Adrenal gland (tissue), 5 donors: ENCODE measurements around the gene RAPGEF2.
"Not testable (repeated sequence)": the region's sequence is repeated elsewhere in the genome, so short reads cannot be mapped to it uniquely, and the experiment has no call there.

ENCODE experiments used
- CTCF ChIP-seq, 6 experiments: fragments of 450-650 bp in 4 of 6; fragments of 200-600 bp in 2 of 6; sonication (generic) in 1 of 6; IDR thresholded peaks; 1 replicate in 5 of 6; 2 replicates in 1 of 6; pipeline versions ENCODE4 v1.5.1 to v1.8.0; 2016 to 2021; ENCODE audit warnings: antibody characterized with exemption in 6 of 6, mild to moderate bottlenecking in 2 of 6, moderate library complexity in 1 of 6
- POLR2A ChIP-seq, 2 donors: fragments of 450-650 bp; IDR thresholded peaks; one replicate each; pipeline ENCODE4 v1.6.1; 2017; ENCODE audit warnings: antibody characterized with exemption in 2 of 2, mild to moderate bottlenecking in 2 of 2, moderate library complexity in 1 of 2
- donor health status: DM: no; HTN: no; CAD: no.

- TF ChIP-seq CTCF, POLR2A (IDR thresholded peaks at IDR 0.05): not testable (repeated sequence)
These were observed 13.8 kb downstream of the RAPGEF2 start for GRCh38 chr4:159116693-159117092.
